HG03060 (cell line): ENCODE data around the gene GPR142.
A peak's percentile ranks its signal among the peaks of the same experiment; 100 is the strongest.

Source experiments
- ATAC-seq: cut with Tn5 transposase; IDR thresholded peaks from one replicate; pipeline ENCODE4 v1.9.1; 2021; ENCODE audit warnings: low read depth, moderate number of reproducible peaks; ENCODE audit not compliant: unreplicated experiment

Gene GPR142

DNA sequence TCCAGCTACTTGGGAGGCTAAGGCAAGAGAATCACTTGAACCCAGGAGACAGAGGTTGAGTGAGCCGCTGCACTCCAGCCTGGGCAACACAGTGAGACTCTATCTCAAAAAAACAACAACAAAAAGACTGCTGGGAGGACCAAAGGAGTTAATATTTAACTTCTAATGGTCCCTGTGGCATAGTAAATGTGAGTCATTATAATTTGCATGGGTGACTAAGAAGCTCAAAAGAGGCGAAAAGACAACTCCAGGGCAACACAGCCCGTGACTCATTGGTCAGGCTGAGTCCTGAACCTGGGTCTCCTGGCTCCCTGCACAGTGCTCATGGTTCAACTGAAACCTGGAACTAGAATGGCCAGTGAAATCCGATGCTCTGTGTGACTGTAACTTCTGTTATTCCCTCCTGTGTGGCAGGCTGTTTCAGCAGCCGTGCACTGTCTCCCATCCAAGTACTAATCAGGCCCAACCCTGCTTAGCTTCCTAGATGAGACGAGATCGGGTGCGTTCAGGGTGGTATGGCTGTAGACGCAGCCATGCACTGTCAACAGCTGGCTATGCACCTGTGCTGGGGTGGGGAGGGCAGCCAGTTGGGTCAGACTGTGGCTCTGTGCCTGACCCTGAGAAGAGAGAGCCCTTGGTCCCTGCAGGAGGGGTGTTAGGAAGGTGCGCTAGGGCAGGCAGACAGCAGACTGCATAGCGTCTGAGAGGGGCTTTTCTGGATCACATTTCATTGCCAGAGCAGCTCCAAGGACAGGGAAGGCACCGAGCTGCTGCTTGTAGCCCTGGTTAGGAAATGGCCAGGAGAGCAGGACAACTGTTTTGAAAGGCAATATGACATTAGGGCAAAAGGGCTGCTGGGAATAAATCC, 50.1 kb downstream of the GPR142 start:
- peak; percentile 52 for ATAC-seq

DNA sequence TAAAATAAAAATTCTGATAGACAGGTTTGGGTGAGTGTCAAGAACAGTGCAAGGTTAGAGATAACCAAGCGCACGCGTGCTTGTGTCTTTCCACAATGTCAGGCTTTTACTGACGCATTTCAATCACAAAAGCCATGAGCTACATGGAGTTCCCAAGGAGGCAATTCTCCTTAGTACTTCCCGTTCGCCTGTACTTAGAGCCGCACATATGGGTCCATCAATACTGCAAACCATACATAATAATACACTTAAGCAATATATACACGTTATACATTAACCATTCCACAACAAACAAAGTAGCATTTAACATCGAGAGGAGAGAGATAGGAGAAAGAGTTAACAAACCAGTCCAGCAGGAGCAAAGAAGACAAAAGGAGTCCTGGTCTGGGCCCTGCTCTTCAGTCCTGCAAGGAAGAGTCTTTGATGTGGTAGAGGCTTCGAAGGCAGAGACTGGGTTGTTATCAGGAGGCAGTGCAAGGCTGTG, 52.7 kb downstream of the GPR142 start:
- ATAC-seq = no peak
